Left ventricle myocardium superior (tissue), 1 donor: ENCODE measurements around the gene SLC2A4RG. TPM values are rescaled to one million over a fixed set of nuclear protein-coding genes. Genes with fewer than 3 reads are reported as not detected.
A peak's percentile ranks its signal among the peaks of the same experiment; 100 is the strongest.
"Not testable (repeated sequence)": the region's sequence is repeated elsewhere in the genome, so short reads cannot be mapped to it uniquely, and the experiment has no call there.

Source experiments
- ATAC-seq: fragments of 200-7000 bp; cut with Tn5 transposase; one replicate; pipeline ENCODE4 v1.9.1; 2020; ENCODE audit warnings: mild to moderate bottlenecking, moderate library complexity
- DNase-seq: peaks from one replicate; pipeline ENCODE4 v3.0.0-alpha.2; 2020
- intact Hi-C: fragments of 100-400 bp; cut with micrococcal nuclease; formaldehyde crosslinking; loops from one replicate; pipeline ENCODE4 v1.11.0; 2022
- total RNA-seq: library from RNA; stranded (reverse); fragmentation: NEBNext Ultra II Directional; extraction: Animal tissue kit (Norgen Biotek cat#: 25700); gene quantifications from one replicate; pipeline ENCODE4 v1.2.1, GENCODE V29; 2021
- donor health status: DM: no; HTN: yes; CAD: no; lungs with severe emphysema.

The SLC2A4RG gene
- total RNA-seq, 1 donor from 2014 or later, result 104 TPM

- ATAC-seq, result no peak
These were observed 31.1 kb upstream of the SLC2A4RG start for GRCh38 chr20:63708301-63709148.

DNA sequence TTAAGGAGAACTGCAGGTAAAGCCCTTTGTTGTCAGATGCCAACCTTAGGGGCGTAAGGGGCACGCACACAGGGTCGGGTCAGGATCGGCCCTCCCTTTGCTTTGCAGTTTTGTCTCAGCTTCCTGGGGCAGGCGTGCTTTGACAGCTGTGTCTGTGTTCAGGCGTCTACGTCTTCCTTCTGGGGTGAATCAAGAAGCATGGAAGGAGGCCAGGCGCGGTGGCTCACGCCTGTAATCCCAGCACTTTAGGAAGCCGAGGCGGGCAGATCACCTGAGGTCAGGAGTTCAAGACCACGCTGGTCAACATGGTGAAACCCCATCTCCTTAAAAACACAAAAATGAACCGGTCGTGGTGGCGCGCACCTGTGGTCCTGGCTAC lies 30.4 kb upstream of the SLC2A4RG start:
- ATAC-seq (no peak), DNase-seq (peak; percentile 27)
- intact Hi-C loops, result no loop called here

More at GRCh38 chr20:63708301-63709148, 31.1 kb upstream of the SLC2A4RG start:
- peak; percentile 31 for DNase-seq
- intact Hi-C loops, result no loop called here

GRCh38 chr20:63711085-63711645 lies 28.4 kb upstream of the SLC2A4RG start:
- intact Hi-C loops, result no loop called here
- ATAC-seq, result no peak
- peak; percentile 16 for DNase-seq

GRCh38 chr20:63712191-63712590 lies 27.4 kb upstream of the SLC2A4RG start:
- DNase-seq (no peak), ATAC-seq (no peak)
- intact Hi-C loops, result no loop called here

GRCh38 chr20:63714858-63715257 lies 24.7 kb upstream of the SLC2A4RG start:
- intact Hi-C loops, result no loop called here
- DNase-seq (no peak), ATAC-seq (no peak)

DNA sequence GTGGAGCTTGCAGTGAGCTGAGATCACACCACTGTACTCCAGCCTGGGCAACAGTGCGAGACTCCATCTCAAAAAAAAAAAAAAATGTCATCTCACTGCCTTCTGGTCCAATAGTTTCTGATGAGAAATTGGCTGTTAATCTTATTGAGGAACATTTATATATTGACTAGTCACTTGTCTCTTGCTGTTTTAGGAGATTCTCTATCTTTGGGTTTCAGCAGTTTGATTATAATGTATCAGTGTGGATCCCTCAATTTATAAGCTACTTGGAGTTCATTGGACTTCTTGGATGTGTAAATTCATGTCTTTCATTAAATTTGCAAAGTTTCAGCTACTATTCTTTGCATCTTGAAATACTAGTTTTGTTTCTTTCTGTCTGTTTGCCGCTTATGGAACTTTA lies 20.6 kb upstream of the SLC2A4RG start:
- intact Hi-C loops, result no loop called here
- no peak for ATAC-seq
- DNase-seq, result no peak

DNA sequence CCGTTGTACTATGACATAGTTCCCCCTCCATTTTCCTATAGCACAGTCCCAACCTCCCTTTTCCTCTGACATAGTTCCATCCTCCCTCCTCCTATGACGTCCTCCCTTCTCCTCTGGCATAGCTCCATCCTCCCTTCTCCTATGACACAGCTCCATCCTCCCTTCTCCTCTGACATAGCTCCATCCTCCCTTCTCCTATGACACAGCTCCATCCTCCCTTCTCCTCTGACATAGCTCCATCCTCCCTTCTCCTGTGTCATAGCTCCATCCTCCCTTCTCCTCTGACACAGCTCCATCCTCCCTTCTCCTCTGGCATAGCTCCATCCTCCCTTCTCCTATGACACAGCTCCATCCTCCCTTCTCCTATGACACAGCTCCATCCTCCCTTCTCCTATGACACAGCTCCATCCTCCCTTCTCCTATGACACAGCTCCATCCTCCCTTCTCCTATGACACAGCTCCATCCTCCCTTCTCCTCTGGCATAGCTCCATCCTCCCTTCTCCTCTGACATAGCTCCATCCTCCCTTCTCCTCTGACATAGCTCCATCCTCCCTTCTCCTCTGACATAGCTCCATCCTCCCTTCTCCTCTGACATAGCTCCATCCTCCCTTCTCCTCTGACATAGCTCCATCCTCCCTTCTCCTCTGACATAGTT lies 16.5 kb upstream of the SLC2A4RG start:
- intact Hi-C loops, ATAC-seq, DNase-seq: not testable (repeated sequence)

DNA sequence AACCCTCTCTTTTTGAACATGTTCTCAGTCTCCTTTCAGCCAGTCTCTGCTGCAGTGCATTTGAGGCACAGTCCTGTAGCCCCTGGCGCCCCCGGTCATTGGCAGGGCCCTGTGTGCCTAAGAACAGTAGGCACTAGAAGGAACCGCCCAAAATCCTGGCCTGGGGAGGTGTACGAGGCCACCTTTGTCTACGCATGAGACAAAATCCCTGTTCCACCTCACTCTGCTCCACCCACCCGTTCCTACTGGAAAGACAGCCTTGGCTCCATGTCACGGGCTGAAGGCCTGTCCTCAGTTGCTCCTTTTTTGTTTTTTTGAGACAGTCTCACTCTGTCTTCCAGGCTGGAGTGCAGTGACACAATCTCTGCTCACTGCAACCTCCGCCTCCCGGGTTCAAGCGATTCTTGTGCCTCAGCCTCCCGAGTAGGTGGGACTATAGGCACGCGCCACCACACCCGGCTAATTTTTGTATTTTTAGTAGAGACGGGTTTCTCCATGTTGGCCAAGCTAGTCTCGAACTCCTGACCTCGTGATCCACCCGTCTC lies 9.3 kb upstream of the SLC2A4RG start:
- intact Hi-C loops, DNase-seq: not testable (repeated sequence)

GRCh38 chr20:63731410-63731809 lies 8.2 kb upstream of the SLC2A4RG start:
- no peak for DNase-seq
- intact Hi-C loops, result no loop called here
- no peak for ATAC-seq

More for the DNA sequence above, 9.3 kb upstream of the SLC2A4RG start:
- not testable (repeated sequence) for ATAC-seq

- DNase-seq (no peak), ATAC-seq (no peak)
- intact Hi-C loops, result no loop called here
These were observed 7.2 kb upstream of the SLC2A4RG start for GRCh38 chr20:63732118-63733095.

GRCh38 chr20:63733117-63733516 lies 6.5 kb upstream of the SLC2A4RG start:
- intact Hi-C loops, result no loop called here
- DNase-seq (no peak), ATAC-seq (no peak)

DNA sequence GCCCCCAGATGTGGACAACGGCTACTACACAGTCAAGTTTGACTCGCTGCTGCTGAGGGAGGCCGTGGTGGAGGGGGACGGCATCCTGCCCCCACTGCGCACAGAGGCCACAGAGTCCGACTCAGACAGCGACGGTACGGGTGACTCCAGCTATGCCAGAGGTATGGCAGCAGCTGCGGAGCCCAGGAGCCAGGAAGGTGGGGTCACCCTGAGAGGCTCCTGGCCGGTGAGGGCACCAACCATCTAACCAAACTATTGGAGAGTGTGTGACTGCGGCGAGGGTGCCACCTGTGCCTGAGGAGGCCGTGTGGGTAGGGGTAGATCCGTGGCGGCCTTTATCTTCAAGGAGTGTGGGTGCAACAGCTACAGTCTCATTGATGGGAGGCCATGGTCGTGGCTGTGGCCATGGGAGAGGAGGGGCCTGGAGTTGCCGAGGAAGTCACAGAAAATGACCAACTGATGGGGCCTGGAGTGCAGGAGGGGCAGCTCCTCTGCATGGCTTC lies 5.9 kb upstream of the SLC2A4RG start:
- peak; percentile 20 for DNase-seq
- ATAC-seq, result no peak
- intact Hi-C loops, result no loop called here

DNA sequence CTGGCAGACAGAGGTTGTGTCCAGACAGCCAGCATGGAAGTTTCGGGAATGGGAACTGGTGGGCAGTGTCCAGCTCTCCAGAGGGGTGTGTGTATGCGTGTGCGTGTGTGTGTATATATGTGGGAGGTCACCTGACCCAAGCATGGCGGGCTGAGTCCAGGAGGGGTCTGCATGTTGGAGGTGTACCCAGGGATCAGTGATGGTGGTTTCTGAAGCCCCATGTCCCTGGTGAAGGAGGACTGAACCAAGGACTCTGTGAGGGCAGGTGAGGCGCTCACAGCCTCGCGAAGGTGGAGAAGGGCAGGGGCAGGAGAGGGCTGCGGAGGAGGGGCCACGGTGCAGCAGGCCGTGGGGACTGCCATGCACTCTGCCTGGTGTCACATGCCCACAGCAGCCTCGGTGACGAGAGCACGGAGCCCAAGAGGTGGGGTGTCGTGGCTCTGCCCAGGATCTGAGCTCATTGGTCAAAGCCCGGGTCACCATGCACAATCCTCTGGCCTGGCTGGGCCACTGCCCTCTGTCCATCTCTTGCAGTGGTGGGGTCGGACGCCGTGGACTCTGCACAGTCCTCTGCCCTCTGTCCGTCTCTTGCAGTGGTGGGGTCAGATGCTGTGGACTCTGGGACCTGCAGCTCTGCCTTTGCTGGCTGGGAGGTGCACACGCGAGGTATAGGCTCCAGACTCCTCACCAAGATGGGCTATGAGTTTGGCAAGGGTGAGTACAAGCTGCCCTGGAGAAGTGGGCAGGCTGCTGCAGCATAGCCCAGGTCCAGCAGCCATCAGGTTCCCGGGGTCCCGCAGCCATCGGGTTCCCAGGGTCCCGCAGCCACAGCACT lies 5.2 kb upstream of the SLC2A4RG start:
- peak; percentile 24 for DNase-seq
- intact Hi-C loops, result no loop called here
- ATAC-seq, result no peak

DNA sequence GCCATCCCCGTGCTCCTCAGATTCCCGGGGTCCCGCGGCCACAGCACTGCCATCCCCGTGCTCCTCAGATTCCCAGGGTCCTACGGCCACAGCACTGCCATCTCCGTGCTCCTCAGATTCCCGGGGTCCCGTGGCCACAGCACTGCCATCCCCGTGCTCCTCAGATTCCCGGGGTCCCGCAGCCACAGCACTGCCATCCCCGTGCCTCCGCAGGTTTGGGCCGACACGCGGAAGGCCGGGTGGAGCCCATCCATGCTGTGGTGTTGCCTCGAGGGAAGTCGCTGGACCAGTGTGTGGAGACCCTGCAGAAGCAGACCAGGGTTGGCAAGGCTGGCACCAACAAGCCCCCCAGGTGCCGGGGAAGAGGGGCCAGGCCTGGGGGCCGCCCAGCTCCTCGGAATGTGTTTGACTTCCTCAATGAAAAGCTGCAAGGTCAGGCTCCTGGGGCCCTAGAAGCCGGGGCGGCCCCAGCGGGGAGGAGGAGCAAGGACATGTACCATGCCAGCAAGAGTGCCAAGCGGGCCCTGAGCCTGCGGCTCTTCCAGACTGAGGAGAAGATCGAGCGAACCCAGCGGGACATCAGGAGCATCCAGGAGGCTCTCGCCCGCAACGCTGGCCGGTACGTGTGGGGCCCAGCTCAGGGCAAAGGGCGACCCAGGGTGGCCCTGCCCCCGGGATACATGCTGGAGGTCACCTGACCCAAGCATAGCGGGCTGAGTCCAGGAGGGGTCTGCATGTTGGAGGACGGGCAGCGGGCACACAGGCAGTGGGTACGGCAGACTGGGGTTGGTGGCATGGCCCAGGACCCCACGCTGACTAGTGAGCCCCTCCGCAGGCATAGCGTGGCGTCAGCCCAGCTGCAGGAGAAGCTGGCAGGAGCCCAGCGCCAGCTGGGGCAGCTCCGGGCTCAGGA lies 4.4 kb upstream of the SLC2A4RG start:
- DNase-seq (peak; percentile 34), ATAC-seq (no peak)
- intact Hi-C loops, result no loop called here

GRCh38 chr20:63735859-63736718 lies 3.5 kb upstream of the SLC2A4RG start, which contains the start of gene LIME1:
Gene LIME1, plus strand, starts transcription at chr20:63736664. Its CDS starts 886 bp downstream, at chr20:63737550.
- ATAC-seq, result no peak
- peak; percentile 45 for DNase-seq
- intact Hi-C loops, result no loop called here
